ENCODE measurements around the gene ANKRD11.

DNA sequence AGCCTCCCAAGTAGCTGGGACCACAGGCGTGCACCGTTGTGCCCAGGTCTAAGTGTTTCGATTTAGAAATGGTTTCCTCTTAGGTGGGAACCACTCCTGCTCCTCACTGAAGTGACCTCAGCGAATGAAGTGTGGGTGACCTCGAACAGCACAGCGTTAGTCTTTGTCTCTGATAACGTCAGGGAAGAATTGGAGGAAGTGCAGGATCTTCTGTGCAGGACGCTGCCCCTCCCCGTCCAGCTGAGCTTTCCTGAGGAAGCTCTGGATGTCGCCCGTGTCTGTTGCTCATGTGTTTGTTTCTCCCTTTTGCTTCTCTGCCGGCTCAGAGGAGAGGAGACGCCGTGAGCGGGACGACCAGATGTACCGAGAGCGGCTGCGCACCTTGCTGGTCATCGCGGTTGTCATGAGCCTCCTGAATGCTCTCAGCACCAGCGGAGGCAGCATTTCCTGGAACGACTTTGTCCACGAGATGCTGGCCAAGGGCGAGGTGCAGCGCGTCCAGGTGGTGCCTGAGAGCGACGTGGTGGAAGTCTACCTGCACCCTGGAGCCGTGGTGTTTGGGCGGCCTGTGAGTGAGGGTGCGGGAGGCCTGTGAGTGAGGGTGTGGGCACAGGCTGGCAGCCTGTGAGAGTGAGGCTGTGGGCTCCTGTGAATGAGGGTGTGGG, 33.5 kb upstream of the ANKRD11 start:
- TF ChIP-seq EZH2 (IDR thresholded peaks at IDR 0.05; ENCODE audit: low read length) = no peak
- TF ChIP-seq, protein P1, sequence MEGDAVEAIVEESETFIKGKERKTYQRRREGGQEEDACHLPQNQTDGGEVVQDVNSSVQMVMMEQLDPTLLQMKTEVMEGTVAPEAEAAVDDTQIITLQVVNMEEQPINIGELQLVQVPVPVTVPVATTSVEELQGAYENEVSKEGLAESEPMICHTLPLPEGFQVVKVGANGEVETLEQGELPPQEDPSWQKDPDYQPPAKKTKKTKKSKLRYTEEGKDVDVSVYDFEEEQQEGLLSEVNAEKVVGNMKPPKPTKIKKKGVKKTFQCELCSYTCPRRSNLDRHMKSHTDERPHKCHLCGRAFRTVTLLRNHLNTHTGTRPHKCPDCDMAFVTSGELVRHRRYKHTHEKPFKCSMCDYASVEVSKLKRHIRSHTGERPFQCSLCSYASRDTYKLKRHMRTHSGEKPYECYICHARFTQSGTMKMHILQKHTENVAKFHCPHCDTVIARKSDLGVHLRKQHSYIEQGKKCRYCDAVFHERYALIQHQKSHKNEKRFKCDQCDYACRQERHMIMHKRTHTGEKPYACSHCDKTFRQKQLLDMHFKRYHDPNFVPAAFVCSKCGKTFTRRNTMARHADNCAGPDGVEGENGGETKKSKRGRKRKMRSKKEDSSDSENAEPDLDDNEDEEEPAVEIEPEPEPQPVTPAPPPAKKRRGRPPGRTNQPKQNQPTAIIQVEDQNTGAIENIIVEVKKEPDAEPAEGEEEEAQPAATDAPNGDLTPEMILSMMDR (optimal IDR thresholded peaks at IDR 0.05 in 1 of 3, IDR thresholded peaks at IDR 0.05 in 1 of 3, conservative IDR thresholded peaks at IDR 0.05 in 1 of 3; ENCODE audit: extremely low read depth in 1 of 3, insufficient read depth in 2 of 3, low read length in 3 of 3) = no peak
